Activated CD8-positive, alpha-beta memory T cell treated with anti-CD3 and anti-CD28 coated beads, Interleukin-2, amount 50 U/mL, for 1 hour (primary cell): ENCODE results near the gene PTPN9.
A peak's percentile ranks its signal among the peaks of the same experiment; 100 is the strongest.
"Not testable (repeated sequence)": the region's sequence is repeated elsewhere in the genome, so short reads cannot be mapped to it uniquely, and the experiment has no call there.

Source experiments
- DNase-seq: peaks from one replicate; pipeline ENCODE4 v3.0.0-alpha.2; 2020; ENCODE audit errors: extremely low read depth

PTPN9 gene

GRCh38 chr15:75454471-75455378 lies 124.4 kb downstream of the PTPN9 start:
- DNase-seq, result no peak

DNA sequence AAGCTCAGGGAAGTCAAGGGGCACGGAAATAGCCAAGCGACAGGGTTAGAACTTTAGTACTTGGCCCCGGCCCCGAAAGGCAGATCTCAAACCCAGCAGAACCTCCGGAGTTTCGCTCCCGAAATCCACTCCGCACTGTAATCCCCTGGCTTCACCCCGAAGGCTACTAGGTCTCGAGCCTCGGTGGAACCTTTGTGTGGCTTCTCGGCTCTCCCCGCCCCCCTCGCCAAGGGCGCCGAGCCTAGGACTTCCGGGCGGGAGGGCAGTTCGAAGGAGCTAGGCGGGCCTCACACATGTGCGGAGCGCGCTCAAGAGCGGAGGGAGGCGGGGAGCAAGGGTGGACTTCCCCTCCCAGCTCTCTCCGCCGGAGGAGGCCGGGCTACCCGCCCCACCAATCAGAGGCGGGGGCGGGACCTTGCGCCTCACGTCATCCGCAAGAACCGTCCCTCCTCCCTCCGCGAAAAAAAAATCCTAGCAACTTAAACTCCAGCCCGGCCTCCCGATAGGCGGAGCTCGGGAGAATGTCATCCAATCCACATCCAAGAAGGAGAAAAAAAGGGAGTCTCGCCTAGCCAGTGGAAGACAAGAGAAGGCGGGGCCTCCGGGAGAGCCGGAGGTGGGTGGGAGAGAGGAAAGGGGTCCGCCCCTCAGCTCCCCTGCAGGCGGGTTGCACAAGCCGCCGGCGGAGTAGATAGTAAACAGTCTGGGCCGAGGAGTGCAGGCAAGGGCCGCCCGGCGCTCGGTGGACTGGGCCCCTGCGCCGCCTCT lies 125.2 kb downstream of the PTPN9 start:
- peak; percentile 85 for DNase-seq

DNA sequence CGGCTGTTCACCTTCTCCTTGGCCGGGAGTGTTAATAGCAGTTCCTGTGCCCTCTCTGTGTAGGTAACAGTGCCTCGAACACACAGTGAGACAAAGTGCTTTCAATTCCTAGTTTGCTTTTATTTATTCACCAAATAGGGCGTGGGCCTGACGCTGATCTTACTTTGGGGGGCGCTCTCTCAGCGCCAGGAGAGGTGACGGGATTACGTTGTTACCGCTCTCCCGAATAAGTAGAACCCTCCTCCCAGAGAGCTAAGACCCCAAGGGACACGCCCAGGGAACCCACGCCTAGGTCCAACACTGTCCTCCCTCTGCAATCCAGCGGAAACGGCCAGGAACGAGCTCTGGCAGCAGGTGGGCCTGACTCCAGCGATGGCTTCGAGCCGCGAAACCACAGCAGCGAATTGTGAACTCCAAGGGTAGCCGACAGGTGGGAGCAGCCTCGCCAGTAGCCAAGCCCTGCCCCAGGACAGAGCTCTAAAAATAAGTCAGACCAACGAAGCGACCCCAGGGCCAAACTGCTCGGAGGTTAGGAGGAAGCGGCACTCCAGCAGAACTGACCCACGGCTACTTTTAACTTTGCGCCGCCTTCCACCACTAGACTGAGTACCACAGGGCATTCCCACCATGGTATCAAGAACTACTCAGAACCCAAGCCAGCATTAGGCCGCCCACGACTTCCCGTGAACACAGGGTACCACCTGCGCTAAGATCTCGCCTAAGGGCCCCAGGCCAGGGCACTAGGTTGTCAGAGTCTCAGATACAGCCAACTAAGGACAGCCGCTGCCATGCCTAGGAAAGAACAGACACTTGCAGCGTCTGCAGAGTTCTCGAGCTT lies 126.0 kb downstream of the PTPN9 start:
- no peak for DNase-seq

GRCh38 chr15:75452364-75452864 lies 126.7 kb downstream of the PTPN9 start:
- no peak for DNase-seq

GRCh38 chr15:75451674-75452363 lies 127.3 kb downstream of the PTPN9 start, which contains the start of gene SIN3A:
Gene SIN3A, minus strand, starts transcription at chr15:75451690. Its CDS starts 21,315 bp downstream, at chr15:75430375.
- peak; percentile 98 for DNase-seq

- DNase-seq, result no peak
Measured at GRCh38 chr15:75451202-75451673, 127.9 kb downstream of the PTPN9 start.

DNA sequence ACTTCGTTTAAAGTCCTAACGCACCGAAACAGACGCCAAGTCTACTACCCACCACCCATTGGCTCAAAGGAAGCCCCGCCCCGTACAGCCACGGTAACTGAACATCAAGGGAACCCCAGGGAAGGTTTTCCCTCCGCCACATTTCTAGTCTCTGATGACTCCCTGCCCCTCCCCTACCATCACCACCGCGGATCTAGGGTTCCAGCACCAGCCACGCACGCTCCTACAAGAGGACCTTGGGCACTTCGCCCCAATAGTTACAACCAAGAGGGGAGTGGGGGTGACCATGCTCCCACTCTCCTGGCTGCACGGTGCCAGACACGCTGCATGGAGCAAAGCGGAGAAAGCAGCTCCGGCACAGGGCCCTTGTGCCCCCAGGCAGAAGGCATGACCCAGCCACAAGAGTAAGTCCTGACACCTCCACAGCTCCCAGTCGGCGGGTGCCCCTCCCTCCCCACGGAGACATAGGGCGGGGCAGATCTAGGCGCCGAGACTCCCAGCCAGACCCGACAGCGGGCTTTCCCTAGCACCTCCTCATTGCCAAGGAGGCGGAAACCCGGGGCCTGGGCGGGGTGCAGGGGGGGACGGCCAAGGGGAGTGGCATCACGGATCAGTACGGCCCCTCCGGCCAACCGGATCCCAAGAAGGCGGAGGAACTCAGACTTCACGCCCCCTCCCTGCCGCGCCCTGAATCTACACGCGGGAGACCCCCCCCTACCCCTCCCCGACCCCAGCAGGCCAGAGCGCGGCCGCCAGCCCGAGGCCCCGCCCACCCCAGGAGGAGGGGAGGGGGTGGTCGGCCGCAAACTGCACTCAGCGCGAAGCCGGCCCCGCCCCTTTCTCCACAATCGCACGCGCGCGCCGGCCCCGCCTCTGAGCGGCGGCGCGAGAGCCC lies 128.6 kb downstream of the PTPN9 start:
- DNase-seq, result peak; percentile 89

GRCh38 chr15:75449585-75450306 lies 129.4 kb downstream of the PTPN9 start:
- no peak for DNase-seq

DNA sequence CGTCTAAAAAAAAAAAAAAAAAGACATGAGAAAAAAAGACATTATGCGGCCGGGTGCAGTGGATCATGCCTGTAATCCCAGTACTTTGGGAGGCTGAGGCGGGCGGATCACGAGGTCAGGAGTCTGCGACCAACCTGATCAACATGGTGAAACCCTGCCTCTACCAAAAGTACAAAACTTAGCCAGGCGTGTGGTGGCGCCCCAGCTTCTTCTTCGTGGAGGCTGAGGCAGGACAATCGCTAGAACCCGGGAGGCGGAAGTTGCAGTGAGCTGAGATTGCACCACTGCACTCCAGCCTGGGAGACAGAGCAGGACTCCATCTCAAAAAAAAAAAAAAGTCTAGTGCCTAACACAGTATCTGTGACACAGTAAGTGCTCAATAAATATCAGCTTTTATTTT lies 130.9 kb downstream of the PTPN9 start:
- not testable (repeated sequence) for DNase-seq

DNA sequence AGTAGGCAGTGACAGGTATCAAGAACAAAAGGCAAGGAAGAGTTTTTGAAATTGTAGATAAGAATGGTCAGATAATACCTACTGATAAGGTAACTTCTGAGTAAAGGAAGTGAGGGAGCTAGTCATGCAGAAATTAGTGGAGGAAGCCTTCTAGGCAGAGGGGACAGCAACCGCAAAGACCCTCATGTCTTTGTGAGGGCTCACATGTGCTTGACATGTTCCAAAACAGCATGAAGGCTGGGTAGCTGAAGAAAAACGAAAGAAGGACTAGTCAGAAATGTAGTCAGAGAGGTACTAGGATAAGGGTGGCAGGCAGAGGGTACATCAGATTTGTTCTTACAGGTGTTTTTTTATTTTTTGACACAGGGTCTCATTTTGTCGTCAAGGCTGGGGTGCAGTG lies 133.0 kb downstream of the PTPN9 start:
- no peak for DNase-seq

DNA sequence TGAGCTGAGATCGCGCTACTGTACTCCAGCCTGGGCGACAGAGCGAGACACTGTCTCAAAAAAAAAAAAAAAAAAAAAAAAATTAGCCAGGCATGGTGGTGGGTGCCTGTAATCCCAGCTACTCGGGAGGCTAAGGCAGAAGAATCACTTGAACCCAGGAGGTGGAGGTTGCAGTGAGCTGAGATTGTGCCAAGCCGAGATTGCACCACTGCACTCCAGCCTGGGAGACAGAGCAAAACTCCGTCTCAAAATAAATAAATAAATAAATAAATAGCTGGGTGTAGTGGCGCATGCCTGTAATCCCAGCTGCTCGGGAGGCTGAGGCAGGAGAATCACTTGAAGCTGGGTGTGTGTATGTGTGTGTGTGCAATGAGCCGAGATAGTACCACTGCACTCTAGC lies 133.8 kb downstream of the PTPN9 start:
- DNase-seq, result not testable (repeated sequence)

- DNase-seq, result not testable (repeated sequence)
Measured at GRCh38 chr15:75443972-75444453, 135.1 kb downstream of the PTPN9 start.

- no peak for DNase-seq
Measured at GRCh38 chr15:75437721-75438120, 141.4 kb downstream of the PTPN9 start.

DNA sequence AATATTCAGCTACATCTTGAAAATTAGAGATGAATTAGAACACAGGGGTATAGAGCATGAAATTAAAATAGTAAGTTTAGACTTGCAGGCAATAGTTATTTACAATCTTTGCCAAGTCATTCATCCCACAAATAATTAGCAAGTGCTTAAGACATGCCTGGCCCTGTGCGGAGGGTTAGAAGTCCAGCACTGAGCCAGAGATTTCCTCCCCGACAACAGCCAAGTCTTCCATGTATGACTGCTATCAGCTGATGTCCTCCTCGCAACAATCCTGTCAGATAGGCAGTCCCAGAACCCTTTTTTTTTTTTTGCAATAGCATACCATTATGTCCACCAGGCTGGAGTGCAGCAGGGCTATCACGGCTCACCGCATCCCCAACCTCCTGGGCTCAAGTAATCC lies 142.2 kb downstream of the PTPN9 start:
- DNase-seq, result no peak

DNA sequence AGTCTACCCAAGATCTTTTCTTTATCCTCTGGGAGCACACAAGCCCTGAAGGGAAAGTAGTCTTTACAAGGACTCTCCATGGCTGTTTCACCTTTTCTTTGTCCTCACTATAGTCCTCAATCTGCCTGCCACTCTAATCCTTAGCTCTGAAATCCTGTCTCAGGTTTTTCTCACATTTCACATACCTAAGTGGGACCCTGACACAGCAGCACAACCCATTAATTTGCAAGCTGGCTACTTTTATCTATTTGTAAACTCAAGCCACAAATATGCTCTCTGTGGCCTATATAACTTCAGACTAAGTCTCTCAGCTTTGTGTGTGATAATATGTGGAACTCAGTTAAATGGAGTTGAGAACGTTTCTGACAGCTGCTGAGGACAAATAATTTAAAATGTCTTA lies 147.4 kb downstream of the PTPN9 start:
- no peak for DNase-seq

DNA sequence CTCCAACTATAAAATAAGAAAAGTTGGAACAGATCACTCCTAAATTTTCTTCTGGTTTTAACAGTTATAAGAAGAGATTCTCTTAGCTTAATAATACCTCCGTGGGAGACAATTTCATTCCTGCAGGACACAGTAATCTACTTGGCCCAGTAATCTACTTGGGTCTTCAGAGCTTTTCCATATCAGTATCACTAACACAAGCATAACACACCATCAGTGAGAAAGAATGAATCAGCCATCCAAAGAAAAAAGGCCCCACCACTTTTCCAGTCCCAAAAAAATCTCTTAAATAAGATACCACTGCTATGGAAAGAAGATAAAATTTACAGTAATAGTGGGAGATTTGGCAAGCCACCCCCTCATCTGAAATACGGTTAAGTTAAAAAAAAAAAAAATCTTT lies 147.8 kb downstream of the PTPN9 start:
- no peak for DNase-seq

DNA sequence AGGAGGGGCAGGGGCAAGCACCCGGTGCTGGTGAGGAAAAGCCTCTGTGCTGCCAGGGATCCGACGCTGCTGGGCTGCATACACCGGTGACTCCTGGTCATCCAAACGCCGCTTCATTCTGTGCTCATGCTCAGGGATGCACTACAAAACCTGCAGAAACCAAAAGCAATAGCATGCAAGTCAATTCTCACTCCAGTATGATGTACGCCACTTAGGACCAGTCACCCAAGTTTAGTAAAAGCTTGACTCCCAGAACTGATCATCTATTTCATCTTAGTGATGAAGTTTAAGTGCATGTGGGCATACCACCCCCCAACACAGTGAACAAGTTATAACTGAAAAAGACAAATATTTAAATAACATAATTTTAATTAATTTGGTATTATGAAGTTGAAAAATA lies 148.9 kb downstream of the PTPN9 start:
- DNase-seq, result no peak

GRCh38 chr15:75428152-75428551 lies 151.0 kb downstream of the PTPN9 start:
- DNase-seq, result no peak

- no peak for DNase-seq
Measured at GRCh38 chr15:75425966-75426500, 153.1 kb downstream of the PTPN9 start.
